A673 (cell line): Measurements from ENCODE around the gene TMEM158. TPM values are rescaled to one million over a fixed set of nuclear protein-coding genes. Genes with fewer than 3 reads are reported as not detected.

ENCODE experiments used
- Bru-seq: library from RNA; stranded (reverse); fragments of 400-500 nt; gene quantifications from one replicate; lab custom pipeline; 2021; lab: Mats Ljungman, UMichigan
- BruChase-seq, 2 experiments: library from RNA; stranded (reverse); fragments of 400-500 nt; gene quantifications; one replicate each; lab custom pipeline; 2021; lab: Mats Ljungman, UMichigan
- BruUV-seq: library from RNA; stranded (reverse); fragments of 400-500 nt; replicated peaks from 2 replicates; lab custom pipeline; 2021; lab: Mats Ljungman, UMichigan
- CTCF ChIA-PET: fragments of 300-600 bp; sonication (Branson Sonifier 250); formaldehyde crosslinking; loops from one replicate; lab custom pipeline; 2022; ENCODE audit warnings: antibody characterized with exemption; lab: Charles Lee
- POLR2A ChIA-PET: fragments of 300-600 bp; sonication (Branson Sonifier 250); formaldehyde crosslinking; loops from one replicate; lab custom pipeline; 2022; ENCODE audit warnings: antibody characterized with exemption; ENCODE audit not compliant: low non-redundant PET; lab: Charles Lee
- DNase-seq: peaks from one replicate; pipeline ENCODE4 v3.0.0-alpha.2; 2015; ENCODE audit warnings: low spot score
- H3K27ac ChIP-seq: fragments of 200-600 bp; sonication (generic); 2 replicates; pipeline ENCODE4 v1.5.1; 2016; ENCODE audit warnings: mixed run types, low read depth, mild to moderate bottlenecking, mixed read lengths, antibody characterized with exemption, low read length; ENCODE audit not compliant: poor library complexity, severe bottlenecking
- H3K27me3 ChIP-seq: fragments of 200-600 bp; sonication (generic); replicated peaks from 2 replicates; pipeline ENCODE4 v1.6.1; 2017; ENCODE audit warnings: mixed run types, low read depth, mild to moderate bottlenecking, mixed read lengths, antibody characterized with exemption, low read length; ENCODE audit not compliant: insufficient read depth, poor library complexity
- H3K36me3 ChIP-seq: fragments of 200-600 bp; sonication (generic); 2 replicates; pipeline ENCODE4 v1.6.1; 2016; ENCODE audit warnings: mixed run types, mild to moderate bottlenecking, mixed read lengths, antibody characterized with exemption, low read length; ENCODE audit not compliant: insufficient read depth, poor library complexity, severe bottlenecking
- H3K4me1 ChIP-seq: fragments of 200-600 bp; sonication (generic); 2 replicates; pipeline ENCODE4 v1.6.1; 2017; ENCODE audit warnings: mixed run types, mild to moderate bottlenecking, mixed read lengths, antibody characterized with exemption, low read length; ENCODE audit not compliant: insufficient read depth, poor library complexity, severe bottlenecking
- H3K4me3 ChIP-seq: fragments of 200-600 bp; sonication (generic); 2 replicates; pipeline ENCODE4 v1.5.1; 2016; ENCODE audit warnings: low read depth, mixed run types, mild to moderate bottlenecking, mixed read lengths, low read length; ENCODE audit not compliant: poor library complexity, severe bottlenecking
- H3K9me3 ChIP-seq: fragments of 200-600 bp; sonication (generic); 2 replicates; pipeline ENCODE4 v1.6.1; 2016; ENCODE audit warnings: mixed run types, low read depth, mild to moderate bottlenecking, mixed read lengths, antibody characterized with exemption, low read length; ENCODE audit not compliant: poor library complexity, severe bottlenecking
- CTCF ChIP-seq: fragments of 300-800, 200-600 bp; sonication (generic); conservative IDR thresholded peaks from 2 replicates; pipeline ENCODE4 v1.5.1; 2017; ENCODE audit warnings: low read depth, mild to moderate bottlenecking, antibody characterized with exemption, low read length, moderate library complexity, mixed read lengths
- EZH2 ChIP-seq: fragments of 200-600 bp; sonication (generic); IDR thresholded peaks from 2 replicates; pipeline ENCODE4 v1.6.1; 2017; ENCODE audit warnings: borderline replicate concordance, low read depth, mild to moderate bottlenecking, mixed read lengths, antibody characterized with exemption, low read length; ENCODE audit not compliant: poor library complexity, severe bottlenecking
- intact Hi-C: fragments of 100-400 bp; cut with micrococcal nuclease; formaldehyde crosslinking; loops from one replicate; pipeline ENCODE4 v1.10.0; 2022; ENCODE audit not compliant: unreplicated experiment
- long read RNA-seq: library from polyadenylated mRNA; stranded (forward); transcript quantifications from one replicate; pipeline ENCODE4 v2.0.0, GENCODE V29; 2022
- total RNA-seq: library from RNA; stranded (reverse); gene quantifications from 2 replicates; pipeline ENCODE4 v1.2.3, GENCODE V29; 2021

TMEM158 gene
- total RNA-seq (6.1 and 7.2 TPM in 2 replicates), Bru-seq, nascent RNA (percentile 39 among the genes with signal in this experiment), BruChase-seq, experiment 1, labeled RNA remaining after a 2-hour chase (percentile 51 among the genes with signal in this experiment), BruChase-seq, experiment 2, labeled RNA remaining after a 6-hour chase (percentile 67 among the genes with signal in this experiment)
- long read RNA-seq, transcript TMEM158-201 (1 exons, 1,813 nt) = major isoform, 21 of 21 reads
- long read RNA-seq, partial matches to known transcripts = 0 of 21 reads
- long read RNA-seq, other reads (novel, unspliced or antisense) = 0 of 21 reads

GRCh38 chr3:45226206-45226915 lies at the start of gene TMEM158:
Gene TMEM158, minus strand, starts transcription at chr3:45226287. Its CDS starts 260 bp downstream, at chr3:45226027.
- ChIA-PET POLR2A (no interaction called here), CTCF (interaction anchor here (0.6 kb wide), 1 partner anchor 189 kb away, joined by 4 read pairs; no protein-coding TSS in a partner anchor)
- Histone ChIP-seq H3K4me1 (peaks cover 4% of the 10 kb centered on the region), H3K27me3 (no peaks in the 10 kb centered on the region), H3K4me3 (peak within 1 kb of the TSS; percentile 54), H3K36me3 (no peaks in the 10 kb centered on the region), H3K27ac (no peak within 1 kb of the TSS), H3K9me3 (no peaks in the 10 kb centered on the region)
- no TSS peak for BruUV-seq
- intact Hi-C loops = loop anchor here (5.0 kb wide), 1 partner anchor 271 kb away; no protein-coding TSS in a partner anchor
- peak; percentile 77 for DNase-seq
- no peak for TF ChIP-seq EZH2
- no peak for TF ChIP-seq CTCF

- no peaks in the 10 kb centered on the region for H3K36me3 ChIP-seq
- no peaks in the 10 kb centered on the region for H3K9me3 ChIP-seq
- no peak overlapping the region for H3K27ac ChIP-seq
- no peaks in the 10 kb centered on the region for H3K27me3 ChIP-seq
- ChIA-PET CTCF (no interaction called here), POLR2A (no interaction called here)
- intact Hi-C loops = no loop called here
- TF ChIP-seq CTCF (no peak), EZH2 (no peak)
- DNase-seq = no peak
- H3K4me3 ChIP-seq = no peak overlapping the region
- BruUV-seq = no TSS peak
- no peaks in the 10 kb centered on the region for H3K4me1 ChIP-seq
Observed at GRCh38 chr3:45275006-45275704, 49.1 kb upstream of the TMEM158 start.

GRCh38 chr3:45273681-45274515 lies 47.8 kb upstream of the TMEM158 start:
- POLR2A ChIA-PET = no interaction called here
- Histone ChIP-seq H3K4me1 (no peaks in the 10 kb centered on the region), H3K27ac (no peak overlapping the region), H3K9me3 (no peaks in the 10 kb centered on the region), H3K4me3 (no peak overlapping the region), H3K27me3 (no peaks in the 10 kb centered on the region), H3K36me3 (no peaks in the 10 kb centered on the region)
- intact Hi-C loops = no loop called here
- TF ChIP-seq CTCF (no peak), EZH2 (no peak)
- CTCF ChIA-PET = no interaction called here
- no peak for DNase-seq
- no TSS peak for BruUV-seq
